ENCODE data around the gene EYS.

Gene EYS

GRCh38 chr6:63882208-63882607 is 1824.8 kb downstream of the EYS start:
- peak; percentile 13 for TF ChIP-seq CTCF (IDR thresholded peaks at IDR 0.05; ENCODE audit: low read depth, low read length)
- in situ Hi-C loops (cut with HindIII; ENCODE audit: low sequenced_read_pairs) = no loop called here
- H3K4me3 ChIP-seq (ENCODE audit: low read depth, low read length) = no peak overlapping the region
- DNase-seq (ENCODE audit: low read depth, low spot score) = no peak

GRCh38 chr6:63881791-63882190 is 1825.2 kb downstream of the EYS start:
- H3K4me3 ChIP-seq (ENCODE audit: low read depth, low read length) = no peak overlapping the region
- no peak for TF ChIP-seq CTCF (IDR thresholded peaks at IDR 0.05; ENCODE audit: low read depth, low read length)
- in situ Hi-C loops (cut with HindIII; ENCODE audit: low sequenced_read_pairs) = no loop called here
- no peak for DNase-seq (ENCODE audit: low read depth, low spot score)

- H3K4me3 ChIP-seq (ENCODE audit: low read depth, low read length) = no peak overlapping the region
- in situ Hi-C loops (cut with HindIII; ENCODE audit: low sequenced_read_pairs) = no loop called here
- TF ChIP-seq CTCF (IDR thresholded peaks at IDR 0.05; ENCODE audit: low read depth, low read length) = no peak
- no peak for DNase-seq (ENCODE audit: low read depth, low spot score)
These were observed 1834.8 kb downstream of the EYS start for GRCh38 chr6:63872233-63872632.

- no peak for DNase-seq (ENCODE audit: low read depth, low spot score)
- no peak for TF ChIP-seq CTCF (IDR thresholded peaks at IDR 0.05; ENCODE audit: low read depth, low read length)
- H3K4me3 ChIP-seq (ENCODE audit: low read depth, low read length) = no peak overlapping the region
- in situ Hi-C loops (cut with HindIII; ENCODE audit: low sequenced_read_pairs) = no loop called here
These were observed 1838.7 kb downstream of the EYS start for GRCh38 chr6:63868351-63868750.

- DNase-seq (ENCODE audit: low read depth, low spot score) = no peak
- TF ChIP-seq CTCF (IDR thresholded peaks at IDR 0.05; ENCODE audit: low read depth, low read length) = no peak
- no peak overlapping the region for H3K4me3 ChIP-seq (ENCODE audit: low read depth, low read length)
- in situ Hi-C loops (cut with HindIII; ENCODE audit: low sequenced_read_pairs) = no loop called here
These were observed 1842.2 kb downstream of the EYS start for GRCh38 chr6:63864671-63865318.

GRCh38 chr6:63864061-63864460 is 1843.0 kb downstream of the EYS start:
- TF ChIP-seq CTCF (IDR thresholded peaks at IDR 0.05; ENCODE audit: low read depth, low read length) = no peak
- in situ Hi-C loops (cut with HindIII; ENCODE audit: low sequenced_read_pairs) = no loop called here
- no peak overlapping the region for H3K4me3 ChIP-seq (ENCODE audit: low read depth, low read length)

More at GRCh38 chr6:63864061-63864460, 1843.0 kb downstream of the EYS start:
- no peak for DNase-seq (ENCODE audit: low read depth, low spot score)
